H7 (cell line): ENCODE results near the gene CS. TPM values are rescaled to one million over a fixed set of nuclear protein-coding genes. Genes with fewer than 3 reads are reported as not detected.

Source experiments
- DNase-seq: peaks from one replicate; pipeline ENCODE4 v3.0.0; 2012
- H3K27me3 ChIP-seq: 2 replicates; pipeline ENCODE4 v1.6.0; 2011; ENCODE audit warnings: mild to moderate bottlenecking, low read length; ENCODE audit not compliant: control insufficient read depth, insufficient read depth
- H3K36me3 ChIP-seq: replicated peaks from 2 replicates; pipeline ENCODE4 v1.5.1; 2011; ENCODE audit warnings: low read length; ENCODE audit not compliant: control insufficient read depth, insufficient read depth
- H3K4me3 ChIP-seq: 2 replicates; pipeline ENCODE4 v1.5.1; 2011; ENCODE audit warnings: low read depth, mild to moderate bottlenecking, control low read depth, low read length, moderate library complexity; ENCODE audit not compliant: insufficient read depth
- total RNA-seq: library from RNA; depleted of rRNA; stranded (reverse); fragments of >200 nt; shearing (Covaris generic); gene quantifications from 2 replicates; pipeline ENCODE4 v1.2.3, GENCODE V29; 2014; rRNA removed

CS gene
- total RNA-seq, 1 experiment from 2014 or later = 179 TPM

GRCh38 chr12:56234746-56235436 lies 65.2 kb downstream of the CS start:
- DNase-seq = peak; percentile 52
- no peak overlapping the region for H3K4me3 ChIP-seq

GRCh38 chr12:56231184-56231582 lies 68.9 kb downstream of the CS start:
- Histone ChIP-seq H3K36me3 (peaks cover 1% of the 10 kb centered on the region), H3K27me3 (no peaks in the 10 kb centered on the region), H3K4me3 (no peak overlapping the region)
- DNase-seq = peak; percentile 62

More at GRCh38 chr12:56234746-56235436, 65.2 kb downstream of the CS start:
- Histone ChIP-seq H3K36me3 (peaks cover 1% of the 10 kb centered on the region), H3K27me3 (no peaks in the 10 kb centered on the region)

DNA sequence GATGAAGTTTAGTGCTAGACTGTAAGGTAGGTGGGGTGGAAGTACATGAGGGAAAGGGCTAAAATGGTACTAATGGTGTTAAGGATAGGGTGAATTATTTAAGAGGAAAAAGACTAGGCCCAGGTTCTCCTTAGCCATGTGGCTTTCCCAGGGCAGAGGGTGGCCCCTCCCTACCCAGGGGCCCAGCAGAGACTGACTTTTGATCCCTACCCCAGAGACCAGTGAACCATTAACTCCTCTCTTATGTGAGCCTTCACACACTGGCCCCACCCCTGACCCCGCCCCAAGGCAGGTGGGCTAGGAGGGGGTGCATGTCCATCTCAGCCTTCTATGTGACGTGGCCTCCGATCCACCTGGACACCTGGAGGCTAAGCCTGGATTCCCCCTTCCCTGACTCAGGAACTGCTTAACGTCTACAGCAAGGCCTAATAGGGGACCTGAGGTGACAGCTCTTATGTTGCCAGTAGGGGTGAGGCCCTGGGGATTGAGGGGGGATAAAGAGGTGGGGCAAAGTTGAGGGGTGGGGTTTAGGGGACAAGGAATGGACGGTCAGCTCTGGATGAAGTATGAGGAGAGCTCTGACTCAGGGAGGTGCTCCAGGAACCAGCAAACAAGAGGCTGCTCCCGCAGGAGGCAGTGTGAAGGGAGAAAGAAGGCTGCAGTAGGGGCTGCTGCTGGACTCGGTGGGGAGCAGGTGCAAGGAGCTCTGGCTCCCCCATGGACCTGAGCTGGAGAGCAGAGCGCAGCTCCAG lies 69.5 kb downstream of the CS start:
- no peaks in the 10 kb centered on the region for H3K36me3 ChIP-seq
- H3K4me3 ChIP-seq = no peak overlapping the region
- no peaks in the 10 kb centered on the region for H3K27me3 ChIP-seq
- peak; percentile 74 for DNase-seq

DNA sequence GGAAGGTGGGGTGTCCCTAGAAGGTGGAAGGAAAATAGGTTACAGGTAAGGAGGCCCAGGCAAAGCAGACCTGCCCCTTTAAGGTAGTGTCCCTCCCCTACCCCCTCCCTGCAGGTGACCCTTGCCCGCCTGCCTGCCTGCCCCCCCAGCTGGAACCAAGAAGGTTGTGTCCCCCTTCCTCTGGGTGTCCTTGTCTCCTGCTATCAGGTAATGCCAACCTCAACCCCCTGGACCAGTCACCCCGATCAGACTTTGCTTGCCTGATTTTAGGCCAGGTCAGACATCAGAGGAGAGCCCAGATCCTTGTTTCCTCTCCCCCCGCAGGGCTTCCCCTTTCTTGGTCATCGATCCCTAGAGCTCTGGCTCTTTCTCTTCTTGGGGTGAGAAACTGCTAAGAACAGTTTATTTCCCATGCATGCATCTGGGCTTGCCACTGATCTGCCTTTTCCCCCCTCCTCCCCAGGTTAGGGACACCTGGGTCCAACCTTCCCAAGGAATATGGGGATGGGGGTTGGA lies 70.2 kb downstream of the CS start, which contains the start of gene SLC39A5:
SLC39A5 (plus strand) TSS at position 136 of the 516 bp plus-strand sequence. CDS start 1,224 bp downstream, outside the sequence.
- Histone ChIP-seq H3K36me3 (no peaks in the 10 kb centered on the region), H3K4me3 (no peak within 1 kb of the TSS), H3K27me3 (no peaks in the 10 kb centered on the region)
- peak; percentile 55 for DNase-seq

DNA sequence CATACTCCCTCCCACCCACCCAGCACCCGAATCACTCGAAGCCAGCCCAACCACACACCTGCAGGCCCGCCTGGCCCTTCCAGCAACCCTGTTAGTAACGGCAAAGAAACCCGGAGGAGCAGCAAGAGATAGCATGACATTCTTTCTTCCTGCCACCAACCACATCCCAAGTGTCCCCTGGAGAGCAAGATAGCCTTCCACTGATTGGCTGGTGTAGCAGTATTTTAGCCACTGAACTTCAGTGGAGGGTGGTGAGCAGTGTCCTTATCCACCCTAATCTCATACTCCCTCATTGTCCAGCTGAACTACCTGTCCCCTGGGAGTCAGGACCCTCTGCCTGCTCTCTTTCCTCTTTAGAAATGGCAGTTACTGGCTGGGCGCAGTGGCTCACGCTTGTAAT lies 71.0 kb downstream of the CS start:
- no peaks in the 10 kb centered on the region for H3K27me3 ChIP-seq
- peak; percentile 23 for DNase-seq
- no peak overlapping the region for H3K4me3 ChIP-seq
- no peaks in the 10 kb centered on the region for H3K36me3 ChIP-seq

DNA sequence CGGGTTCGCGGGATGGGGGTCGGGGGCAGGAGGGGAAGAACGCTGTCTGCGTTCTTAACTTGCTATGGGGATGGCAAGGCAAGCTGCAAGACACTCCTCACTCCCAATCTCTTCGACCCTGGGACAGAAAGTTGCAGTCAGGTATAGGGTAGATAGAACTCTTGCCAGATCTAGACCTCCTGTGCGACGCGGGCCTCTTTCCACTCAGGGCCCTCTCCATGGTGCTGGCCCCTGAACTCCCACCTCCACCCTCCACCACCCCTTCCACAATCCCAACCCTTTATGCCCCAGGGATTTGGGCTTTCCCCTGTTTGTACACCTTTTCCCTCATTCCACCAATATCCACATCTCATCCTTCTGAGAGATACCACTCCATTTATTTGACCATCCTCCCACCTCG lies 75.2 kb downstream of the CS start:
- Histone ChIP-seq H3K36me3 (no peaks in the 10 kb centered on the region), H3K27me3 (no peaks in the 10 kb centered on the region), H3K4me3 (no peak overlapping the region)
- DNase-seq = peak; percentile 61

DNA sequence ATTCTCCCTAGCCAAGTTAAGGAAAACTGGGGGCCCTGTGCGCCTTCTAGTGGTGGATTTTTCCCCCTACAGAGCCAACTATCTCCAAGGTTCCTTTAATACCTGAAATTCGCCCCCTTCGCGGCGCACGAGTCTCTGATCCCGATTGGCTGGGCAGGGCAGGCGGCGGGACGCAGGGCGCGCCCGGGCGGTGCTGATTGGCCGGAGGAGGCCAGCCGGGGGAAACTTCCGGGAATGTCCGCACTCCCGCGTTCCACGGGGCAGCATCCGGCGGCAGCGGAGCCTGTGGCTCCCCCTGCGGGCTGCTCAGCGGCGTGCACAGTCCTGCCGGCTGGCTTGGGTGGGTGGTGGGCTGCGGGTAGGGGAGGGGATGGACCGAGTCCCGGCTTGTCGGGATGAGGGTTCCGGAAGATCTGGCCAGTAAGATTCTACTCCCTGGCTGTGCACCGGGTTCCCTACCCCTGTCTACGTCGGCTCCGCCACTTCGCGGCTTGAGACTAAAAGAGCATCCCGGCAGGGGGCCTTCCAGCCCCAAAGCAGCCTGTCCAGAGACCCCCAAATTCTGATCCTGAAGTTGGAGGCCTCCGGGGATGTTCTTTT lies 75.9 kb downstream of the CS start, which contains the start of gene NABP2:
NABP2 (plus strand) TSS at position 241 of the 600 bp plus-strand sequence. CDS start 515 bp downstream, outside the sequence.
- Histone ChIP-seq H3K36me3 (no peaks in the 10 kb centered on the region), H3K4me3 (peak within 1 kb of the TSS; percentile 71), H3K27me3 (no peaks in the 10 kb centered on the region)
- DNase-seq = peak; percentile 100

DNA sequence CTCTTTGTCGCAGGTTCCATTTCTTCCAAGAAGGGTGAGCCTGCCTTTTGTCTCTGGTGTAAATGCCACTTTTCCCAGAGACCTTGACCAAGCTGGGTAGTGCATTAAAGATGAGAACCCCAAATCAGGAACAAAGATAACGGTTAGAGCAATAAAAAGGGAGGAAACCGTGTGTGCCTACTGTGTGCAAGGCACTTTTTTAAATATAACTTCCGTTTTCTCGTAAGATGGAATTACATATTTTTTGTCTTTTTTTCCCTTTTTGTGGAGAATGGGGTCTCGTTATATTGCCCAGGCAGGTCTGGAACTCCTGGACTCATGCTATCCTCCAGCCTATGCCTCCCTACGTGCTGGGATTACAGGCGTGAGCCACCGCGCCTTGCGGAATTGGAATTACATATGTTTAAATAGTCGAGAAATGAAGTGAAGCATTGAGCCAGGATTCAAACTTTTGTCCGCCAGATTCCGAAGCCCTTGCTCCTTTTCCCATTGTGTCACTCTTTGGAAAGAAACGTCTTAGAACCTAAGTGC lies 76.5 kb downstream of the CS start:
- H3K27me3 ChIP-seq = no peaks in the 10 kb centered on the region
- no peaks in the 10 kb centered on the region for H3K36me3 ChIP-seq
- DNase-seq = no peak
- H3K4me3 ChIP-seq = no peak overlapping the region; the same call in 1 of the 2 replicates

DNA sequence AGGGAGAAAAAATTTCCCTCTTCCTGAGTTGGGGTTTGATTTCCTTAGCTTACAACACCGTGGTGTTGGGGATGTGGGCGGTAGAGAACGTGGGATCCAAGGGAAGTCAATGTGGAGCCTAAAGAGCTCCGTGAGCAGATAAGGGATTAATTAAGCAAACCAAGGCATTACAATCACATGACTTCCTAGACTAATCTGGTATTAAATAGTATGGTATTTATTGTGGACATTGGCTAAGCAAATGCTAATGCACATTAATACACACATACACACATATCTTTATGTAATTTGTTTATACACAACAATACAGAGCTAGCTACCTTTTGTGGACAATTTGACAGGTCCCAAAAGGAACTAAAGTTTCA lies 77.6 kb downstream of the CS start:
- peak overlapping the region; percentile 88 for H3K4me3 ChIP-seq
- H3K36me3 ChIP-seq = no peaks in the 10 kb centered on the region
- no peaks in the 10 kb centered on the region for H3K27me3 ChIP-seq
- no peak for DNase-seq

GRCh38 chr12:56221757-56222530 lies 78.2 kb downstream of the CS start, which contains the start of gene RNF41:
Gene RNF41, minus strand, starts transcription at chr12:56221922. Its CDS starts 7,875 bp downstream, at chr12:56214047.
- no peaks in the 10 kb centered on the region for H3K36me3 ChIP-seq
- peak; percentile 98 for DNase-seq
- H3K27me3 ChIP-seq = no peaks in the 10 kb centered on the region
- H3K4me3 ChIP-seq = peak within 1 kb of the TSS; percentile 88

Other genes with a start within 250 kb of the CS start
- 32.4 and 39.8 TPM in 2 replicates for gene ERBB3, start 220.2 kb downstream of the CS start, total RNA-seq
- 273 and 282 TPM in 2 replicates for gene PA2G4, start 195.8 kb downstream of the CS start, total RNA-seq
- gene RPL41, start 183.7 kb downstream of the CS start, total RNA-seq = 3,839 and 4,060 TPM in 2 replicates
- gene ZC3H10, start 182.1 kb downstream of the CS start, total RNA-seq = 8.2 and 11.3 TPM in 2 replicates
- 120 and 127 TPM in 2 replicates for gene ESYT1, start 172.1 kb downstream of the CS start, total RNA-seq
- 118 and 129 TPM in 2 replicates for gene MYL6B, start 147.7 kb downstream of the CS start, total RNA-seq
- gene MYL6, start 142.0 kb downstream of the CS start, total RNA-seq = 941 and 1,248 TPM in 2 replicates
- gene SMARCC2, start 110.8 kb downstream of the CS start, total RNA-seq = 20.0 and 27.5 TPM in 2 replicates
- 96.2 and 98.4 TPM in 2 replicates for gene RNF41, start 78.4 kb downstream of the CS start, total RNA-seq
- gene NABP2, start 76.0 kb downstream of the CS start, total RNA-seq = 45.5 and 50.4 TPM in 2 replicates
- gene SLC39A5, start 70.3 kb downstream of the CS start, total RNA-seq = 0.48 TPM in 1 of 2 replicates, not detected in the other
- gene ANKRD52, start 41.9 kb downstream of the CS start, total RNA-seq = 11.2 and 13.7 TPM in 2 replicates
- 15.5 and 21.2 TPM in 2 replicates for gene COQ10A, start 33.4 kb downstream of the CS start, total RNA-seq
- 108 and 129 TPM in 2 replicates for gene CNPY2, start 15.7 kb upstream of the CS start, total RNA-seq
- 38.6 and 64.1 TPM in 2 replicates for gene PAN2, start 33.7 kb upstream of the CS start, total RNA-seq
- gene IL23A, start 38.6 kb upstream of the CS start, total RNA-seq = 4.0 and 7.6 TPM in 2 replicates
- gene STAT2, start 59.8 kb upstream of the CS start, total RNA-seq = 42.2 and 47.6 TPM in 2 replicates
- not detected in 2 replicates for gene APOF, start 62.5 kb upstream of the CS start, total RNA-seq
- 13.3 and 15.7 TPM in 2 replicates for gene TIMELESS, start 149.1 kb upstream of the CS start, total RNA-seq
- gene MIP, start 154.3 kb upstream of the CS start, total RNA-seq = not detected in 2 replicates
- 2.3 TPM in 2 replicates for gene SPRYD4, start 168.2 kb upstream of the CS start, total RNA-seq
- gene GLS2, start 187.8 kb upstream of the CS start, total RNA-seq = 2.2 and 5.5 TPM in 2 replicates
- gene RBMS2, start 221.5 kb upstream of the CS start, total RNA-seq = 6.1 and 8.5 TPM in 2 replicates